Heart left ventricle (tissue), 16 donors: ENCODE results near the gene RBM33. TPM values are rescaled to one million over a fixed set of nuclear protein-coding genes. Genes with fewer than 3 reads are reported as not detected.

Experiments
- ATAC-seq, 4 donors: fragments of 200-7000 bp; cut with Tn5 transposase; one replicate each; pipeline ENCODE4 v1.9.1; 2020 to 2022; ENCODE audit warnings: moderate library complexity in 4 of 4, mild to moderate bottlenecking in 3 of 4, moderate number of reproducible peaks in 1 of 4
- DNase-seq, 5 donors: peaks; one replicate each; pipeline ENCODE4 v3.0.0-alpha.2; 2020
- H3K27ac ChIP-seq, 12 donors: fragments of 200-600 bp; sonication (generic) in 4 of 12; one replicate each; pipeline versions ENCODE4 v1.5.0 to v1.8.0; 2016 to 2022; ENCODE audit warnings: mild to moderate bottlenecking in 2 of 12
- H3K27me3 ChIP-seq, 9 donors: fragments of 200-600 bp; sonication (generic) in 2 of 9; one replicate each; pipeline versions ENCODE4 v1.5.1 to v1.8.0; 2016 to 2022; ENCODE audit warnings: mild to moderate bottlenecking in 3 of 9
- H3K36me3 ChIP-seq, 9 donors: fragments of 200-600 bp; sonication (generic) in 2 of 9; one replicate each; pipeline versions ENCODE4 v1.5.0 to v1.8.0; 2018 to 2022; ENCODE audit warnings: mild to moderate bottlenecking in 2 of 9
- H3K4me1 ChIP-seq, 12 donors: fragments of 200-600 bp; sonication (generic) in 4 of 12; one replicate each; pipeline versions ENCODE4 v1.5.0 to v1.8.0; 2016 to 2022; ENCODE audit warnings: mild to moderate bottlenecking in 3 of 12
- H3K4me3 ChIP-seq, 12 donors: fragments of 200-600 bp; sonication (generic) in 4 of 12; one replicate each; pipeline versions ENCODE4 v1.5.0 to v1.8.0; 2017 to 2022; ENCODE audit warnings: mild to moderate bottlenecking in 9 of 12, moderate library complexity in 4 of 12
- H3K9me3 ChIP-seq, 12 donors: fragments of 200-600 bp; sonication (generic) in 4 of 12; one replicate each; pipeline versions ENCODE4 v1.5.0 to v1.8.0; 2016 to 2022; ENCODE audit warnings: mild to moderate bottlenecking in 1 of 12
- POLR2A ChIP-seq, 2 donors: fragments of 450-650 bp; IDR thresholded peaks; one replicate each; pipeline ENCODE4 v1.6.1; 2017; ENCODE audit warnings: antibody characterized with exemption in 2 of 2, mild to moderate bottlenecking in 2 of 2, moderate library complexity in 2 of 2
- WGBS, 4 donors: extraction: QIAGEN DNeasy Blood & Tissue Kit in 2 of 4; methylation state at CpG; one replicate each; pipeline versions ENCODE4 v1.1.5 to v1.1.7; 2013 to 2018; 5-methylcytosine and 5-hydroxymethylcytosine counted together
- intact Hi-C, 10 donors: fragments of 100-400 bp; cut with DNase I; formaldehyde crosslinking; loops; one replicate each; pipeline versions ENCODE4 v1.11.1 to v1.14.2; 2022
- polyA plus RNA-seq, 2 donors: library from polyadenylated mRNA; stranded (reverse); fragments of 200-250 nt; gene quantifications; one replicate each; pipeline ENCODE4 v1.2.3, GENCODE V29; 2013
- total RNA-seq, 9 donors: library from RNA; depleted of rRNA in 2 of 9; stranded (reverse); fragments of >200 nt in 2 of 9; fragmentation: NEBNext Ultra II Directional in 3 of 9; extraction: Animal tissue kit (Norgen Biotek cat#: 25700) in 3 of 9; gene quantifications; one replicate each; pipeline versions ENCODE4 v1.1.0 to v1.2.4, GENCODE V29; 2016 to 2023
- TF ChIP-seq, protein P1 (sequence below), 12 donors: fragments of 200-600 bp; sonication (generic) in 4 of 12; IDR thresholded peaks; one replicate each; pipeline versions ENCODE4 v1.5.0 to v1.8.0; 2018 to 2022; ENCODE audit warnings: antibody characterized with exemption in 12 of 12, mild to moderate bottlenecking in 5 of 12
- donor health status: ischemic (EF 13 %, LVEDD 7.1; RV severe dilation, severe dysfunction).
- donor health status: healthy with polysubstance abuse.
- donor health status: DM: no; HTN: yes; CAD: no.
- donor health status: DM: no; HTN: no; CAD: no.
- donor health status: ischemic (EF 25% LVEDD 6.9; RV normal size, moderate dysfunction).
- donor health status: ischemic (EF 25% LVEDD 5.7; RV mildly dilated, moderate dysfunction).
- donor health status: healthy.
- donor health status: DM: yes; HTN: yes; CAD: no.
- donor health status: ischemic (EF 35%, LVEDD 5.7; RV mildly dilated, moderate dysfunction).
- donor health status: nonischemic (EF 11% LVEDD 7.7; RV severe dilation, severe dysfunction).
- donor health status: DM: yes; HTN: yes; CAD: no.
- donor health status: PGD.
- donor health status: ischemic (EF 29% LVEDD 5.4; RV normal size, mild dysfunction).
- donor health status: nonischemic (EF 23%, LVEDD 6.1; RV moderate dilation, normal function).

The RBM33 gene
- total and polyA plus RNA-seq, 11 donors, result 13.1 to 40.8 (median 30.2) TPM

DNA sequence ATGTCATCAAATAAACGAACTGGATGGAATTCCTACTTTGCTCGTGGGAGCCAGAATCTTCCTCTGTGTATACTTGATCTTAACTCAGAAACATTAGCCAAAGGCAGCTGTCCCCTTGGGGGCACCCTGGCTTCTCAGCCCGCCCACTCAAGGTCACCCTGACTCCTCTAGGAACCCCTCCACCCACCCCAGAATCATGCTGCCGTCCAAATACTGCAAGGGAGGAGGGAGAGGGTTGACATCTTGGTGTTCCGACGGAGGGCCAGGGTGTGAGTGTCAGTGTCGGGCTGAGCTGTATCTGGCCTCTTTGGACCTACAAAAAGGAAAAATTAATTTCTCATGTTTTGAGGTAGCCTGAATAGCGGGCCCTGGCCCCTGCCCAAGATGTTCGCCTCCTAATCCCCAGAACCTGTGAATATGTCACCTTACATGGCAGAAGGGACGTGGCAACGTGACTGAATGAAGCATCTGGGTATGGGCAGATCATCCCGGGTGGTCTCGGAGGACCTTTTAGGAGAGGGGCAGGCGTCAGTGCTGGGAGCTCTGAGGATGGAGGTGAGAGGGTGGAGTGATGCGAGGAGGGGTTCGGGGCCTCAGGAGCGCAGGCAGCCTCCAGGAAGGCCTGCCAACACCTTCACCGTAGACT lies 40.5 kb upstream of the RBM33 start:
- Histone ChIP-seq H3K27me3 (peaks cover 0 to 20% (median 4%) of the 10 kb centered on the region in 9 donors), H3K9me3 (no peaks in the 10 kb centered on the region), H3K36me3 (no peaks in the 10 kb centered on the region), H3K4me1 (no peaks in the 10 kb centered on the region), H3K27ac (no peak overlapping the region), H3K4me3 (no peak overlapping the region)
- intact Hi-C loops, result no loop called here
- 82 to 85% (median 83%) methylated on average over 18 of the region's 18 CpGs for WGBS, 4 donors
- ATAC-seq (no peak), DNase-seq (no peak)
- TF ChIP-seq, protein P1, sequence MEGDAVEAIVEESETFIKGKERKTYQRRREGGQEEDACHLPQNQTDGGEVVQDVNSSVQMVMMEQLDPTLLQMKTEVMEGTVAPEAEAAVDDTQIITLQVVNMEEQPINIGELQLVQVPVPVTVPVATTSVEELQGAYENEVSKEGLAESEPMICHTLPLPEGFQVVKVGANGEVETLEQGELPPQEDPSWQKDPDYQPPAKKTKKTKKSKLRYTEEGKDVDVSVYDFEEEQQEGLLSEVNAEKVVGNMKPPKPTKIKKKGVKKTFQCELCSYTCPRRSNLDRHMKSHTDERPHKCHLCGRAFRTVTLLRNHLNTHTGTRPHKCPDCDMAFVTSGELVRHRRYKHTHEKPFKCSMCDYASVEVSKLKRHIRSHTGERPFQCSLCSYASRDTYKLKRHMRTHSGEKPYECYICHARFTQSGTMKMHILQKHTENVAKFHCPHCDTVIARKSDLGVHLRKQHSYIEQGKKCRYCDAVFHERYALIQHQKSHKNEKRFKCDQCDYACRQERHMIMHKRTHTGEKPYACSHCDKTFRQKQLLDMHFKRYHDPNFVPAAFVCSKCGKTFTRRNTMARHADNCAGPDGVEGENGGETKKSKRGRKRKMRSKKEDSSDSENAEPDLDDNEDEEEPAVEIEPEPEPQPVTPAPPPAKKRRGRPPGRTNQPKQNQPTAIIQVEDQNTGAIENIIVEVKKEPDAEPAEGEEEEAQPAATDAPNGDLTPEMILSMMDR (IDR thresholded peaks at IDR 0.05), result no peak
- TF ChIP-seq POLR2A (IDR thresholded peaks at IDR 0.05), result no peak

DNA sequence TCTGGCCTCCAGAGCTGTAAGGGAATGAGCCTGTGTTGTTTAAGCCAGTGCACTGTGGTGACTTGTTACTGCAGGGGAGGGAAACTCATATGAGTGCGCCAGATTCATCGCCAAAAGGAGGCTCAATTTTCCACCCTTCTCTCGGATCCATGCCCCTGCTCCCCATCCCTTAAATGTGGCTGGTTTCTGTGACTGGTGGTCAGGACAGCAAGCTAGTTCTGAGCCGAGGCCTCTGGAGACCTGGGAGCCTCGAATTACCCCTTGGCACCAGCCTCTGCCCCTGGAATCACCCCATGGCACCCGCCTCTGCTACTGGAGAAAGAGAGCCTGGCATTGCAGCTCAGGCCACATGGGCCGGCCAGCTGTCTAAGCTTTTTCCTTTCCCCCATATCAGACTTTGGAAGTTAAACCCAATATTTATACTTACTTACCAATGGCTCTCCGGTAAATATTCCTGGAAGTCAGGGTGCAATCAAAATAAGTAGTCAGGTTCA lies 39.9 kb upstream of the RBM33 start:
- no peaks in the 10 kb centered on the region for H3K9me3 ChIP-seq
- ATAC-seq, result no peak
- intact Hi-C loops, result no loop called here
- no peak overlapping the region for H3K27ac ChIP-seq
- H3K4me3 ChIP-seq, result no peak overlapping the region
- no peaks in the 10 kb centered on the region for H3K4me1 ChIP-seq
- 82 to 84% (median 83%) methylated on average over 8 of the region's 8 CpGs for WGBS, 4 donors
- peaks cover 0 to 17% (median 4%) of the 10 kb centered on the region in 9 donors for H3K27me3 ChIP-seq
- no peaks in the 10 kb centered on the region for H3K36me3 ChIP-seq
- no peak for TF ChIP-seq POLR2A (IDR thresholded peaks at IDR 0.05)
- TF ChIP-seq, protein P1 (IDR thresholded peaks at IDR 0.05), result no peak
- no peak for DNase-seq

DNA sequence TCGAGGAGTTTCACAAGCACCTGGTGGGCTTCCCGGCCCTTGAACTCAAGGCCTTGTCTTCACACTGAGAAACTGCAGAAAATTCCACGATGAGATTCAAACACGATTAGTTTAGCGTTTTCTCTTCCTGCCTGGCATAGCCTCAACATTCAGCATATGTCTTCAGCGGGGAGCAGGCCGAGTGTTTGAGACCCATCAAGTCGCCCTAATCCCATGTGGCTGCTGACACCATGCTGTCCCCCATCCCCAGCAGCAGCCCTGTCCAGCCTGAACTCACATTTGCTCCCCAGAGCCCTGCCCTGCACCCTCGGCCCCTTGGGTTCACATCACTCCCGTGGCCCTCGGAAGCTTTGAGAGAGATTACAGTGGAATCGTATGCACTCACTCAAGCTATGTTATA lies 35.3 kb upstream of the RBM33 start:
- no peaks in the 10 kb centered on the region for H3K36me3 ChIP-seq
- H3K27me3 ChIP-seq, result peaks cover 0 to 5% (median 0%) of the 10 kb centered on the region in 9 donors
- DNase-seq (no peak), ATAC-seq (no peak)
- no peak overlapping the region for H3K4me3 ChIP-seq
- no peak overlapping the region for H3K27ac ChIP-seq
- H3K9me3 ChIP-seq, result no peaks in the 10 kb centered on the region
- TF ChIP-seq, protein P1 (IDR thresholded peaks at IDR 0.05), result no peak
- TF ChIP-seq POLR2A (IDR thresholded peaks at IDR 0.05), result no peak
- WGBS, 4 donors, result 87 to 91% (median 90%) methylated on average over 12 of the region's 12 CpGs
- H3K4me1 ChIP-seq, result no peaks in the 10 kb centered on the region
- intact Hi-C loops, result no loop called here

DNA sequence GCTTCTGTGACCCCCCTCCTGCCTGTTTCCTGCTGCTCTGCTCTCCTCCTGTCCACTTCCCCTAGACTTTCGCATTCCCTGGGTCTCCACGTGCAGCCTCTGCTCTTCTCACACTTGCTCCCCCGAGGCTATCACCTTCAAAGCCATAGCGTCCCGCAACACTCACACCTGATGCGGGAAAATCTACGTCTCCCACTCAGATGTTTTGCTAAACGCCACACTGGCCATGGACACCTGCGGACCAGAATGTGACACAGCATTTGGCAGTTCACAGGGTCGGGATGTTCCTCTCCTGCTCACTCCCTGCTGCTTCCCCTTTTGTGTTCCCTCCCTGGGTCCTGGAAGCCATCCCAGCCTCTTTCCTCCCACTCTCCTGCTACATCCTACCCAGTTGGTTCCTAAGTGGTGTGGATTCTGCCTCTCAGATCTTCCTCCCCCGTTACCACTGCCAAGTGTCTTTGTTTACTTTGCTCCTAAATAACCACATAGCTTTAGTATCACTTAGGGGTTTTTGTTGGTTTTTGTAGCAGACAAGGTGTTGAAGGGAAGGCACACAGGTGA lies 33.7 kb upstream of the RBM33 start:
- no peak overlapping the region for H3K27ac ChIP-seq
- no peaks in the 10 kb centered on the region for H3K4me1 ChIP-seq
- no peak overlapping the region for H3K4me3 ChIP-seq
- no peaks in the 10 kb centered on the region for H3K9me3 ChIP-seq
- intact Hi-C loops, result no loop called here
- no peak for DNase-seq
- no peaks in the 10 kb centered on the region for H3K36me3 ChIP-seq
- WGBS, 4 donors, result 34 to 45% (median 37%) methylated on average over 11 of the region's 11 CpGs
- peaks cover 0 to 5% (median 0%) of the 10 kb centered on the region in 9 donors for H3K27me3 ChIP-seq
- TF ChIP-seq POLR2A (IDR thresholded peaks at IDR 0.05), result no peak
- TF ChIP-seq, protein P1 (IDR thresholded peaks at IDR 0.05), result no peak
- no peak for ATAC-seq
